Hepatocyte (in vitro differentiated cells): Measurements from ENCODE around the gene KCNJ14.

Experiments used
- CTCF ChIP-seq: fragments of 200-600 bp; sonication (generic); IDR thresholded peaks from 2 replicates; pipeline ENCODE4 v1.5.1; 2016; ENCODE audit warnings: antibody characterized with exemption, mild to moderate bottlenecking; ENCODE audit not compliant: poor library complexity
- EZH2 ChIP-seq: fragments of 200-600 bp; sonication (generic); IDR thresholded peaks from 2 replicates; pipeline ENCODE4 v1.6.1; 2016; ENCODE audit warnings: antibody characterized with exemption, mild to moderate bottlenecking, borderline replicate concordance
- EZH2phosphoT487 ChIP-seq: fragments of 200-600 bp; sonication (generic); IDR thresholded peaks from one replicate; pipeline ENCODE4 v1.6.1; 2018; ENCODE audit warnings: antibody characterized with exemption, mild to moderate bottlenecking, low read depth, moderate library complexity; ENCODE audit not compliant: unreplicated experiment, severe bottlenecking

- no peak for TF ChIP-seq CTCF
- no peak for TF ChIP-seq EZH2
- TF ChIP-seq EZH2phosphoT487, result no peak
Observed at GRCh38 chr19:48451624-48452023, 3.8 kb upstream of the KCNJ14 start.
